A549 (cell line): Measurements from ENCODE around the gene MMP17. TPM values are rescaled to one million over a fixed set of nuclear protein-coding genes. Genes with fewer than 3 reads are reported as not detected.
"Not testable (repeated sequence)": the region's sequence is repeated elsewhere in the genome, so short reads cannot be mapped to it uniquely, and the experiment has no call there.

ENCODE experiments used
- ATAC-seq, 2 experiments: fragments of 200-7000 bp in 1 of 2; fragments of >200 bp in 1 of 2; cut with Nextera tagmentation in 1 of 2; cut with Tn5 transposase in 1 of 2; 3 replicates each; pipeline versions ENCODE4 v1.8.0 to v1.9.1; 2018 to 2020; ENCODE audit warnings: mild to moderate bottlenecking in 1 of 2, moderate library complexity in 1 of 2
- CTCF ChIA-PET: fragments of 300-600 bp; sonication (Branson Sonifier 250); formaldehyde crosslinking; extraction: SDS; loops from one replicate; lab custom pipeline; 2021; ENCODE audit warnings: antibody characterized with exemption, inconsistent platforms; lab: Yijun Ruan, JAX
- POLR2A ChIA-PET: fragments of 350-600 bp; formaldehyde crosslinking; extraction: SDS; loops from one replicate; lab custom pipeline; 2021; ENCODE audit warnings: antibody characterized with exemption, inconsistent platforms; lab: Yijun Ruan, JAX
- DNase-seq, 2 experiments: peaks; one replicate each; pipeline versions ENCODE4 v3.0.0 to v3.0.0-alpha.2; 2011 to 2016; ENCODE audit warnings: low read depth in 1 of 2, low spot score in 1 of 2
- FAIRE-seq: peaks from 2 replicates; lab custom pipeline; 2011; peaks lifted over from hg19 to GRCh38; lab: Jason Lieb, UNC
- H3K27ac ChIP-seq, 2 experiments: fragments of >200 bp; sonication (Bioruptor Twin); formaldehyde crosslinking; 3 replicates each; pipeline ENCODE4 v1.5.1; 2016 to 2017
- H3K4me1 ChIP-seq: fragments of >200 bp; sonication (Bioruptor Twin); formaldehyde crosslinking; 3 replicates; pipeline ENCODE4 v1.6.1; 2016
- H3K4me2 ChIP-seq: fragments of >200 bp; sonication (Bioruptor Twin); formaldehyde crosslinking; 3 replicates; pipeline ENCODE4 v1.6.1; 2016
- H3K4me3 ChIP-seq: fragments of >200 bp; sonication (Bioruptor Twin); formaldehyde crosslinking; 3 replicates; pipeline ENCODE4 v1.5.1; 2016
- H3K9me3 ChIP-seq: fragments of >200 bp; sonication (Bioruptor Twin); formaldehyde crosslinking; 3 replicates; pipeline ENCODE4 v1.6.1; 2016
- CBX8 ChIP-seq: fragments of 200-600 bp; sonication (generic); IDR thresholded peaks from 2 replicates; pipeline ENCODE4 v1.6.1; 2016
- CHD2 ChIP-seq: fragments of 150-350 bp; IDR thresholded peaks from 2 replicates; pipeline ENCODE4 v1.6.1; 2014; ENCODE audit warnings: low read length; ENCODE audit not compliant: partially characterized antibody
- CHD4 ChIP-seq: fragments of 200-600 bp; sonication (generic); IDR thresholded peaks from 2 replicates; pipeline ENCODE4 v1.6.1; 2016; ENCODE audit warnings: antibody characterized with exemption, mild to moderate bottlenecking, borderline replicate concordance
- EHMT2 ChIP-seq: fragments of 200-600 bp; sonication (generic); IDR thresholded peaks from 2 replicates; pipeline ENCODE4 v1.6.1; 2016; ENCODE audit warnings: antibody characterized with exemption, low read depth, mild to moderate bottlenecking, moderate library complexity
- EP300 ChIP-seq, 2 experiments: fragments of >200 bp; sonication (Bioruptor Twin); formaldehyde crosslinking; IDR thresholded peaks; 2 replicates in 1 of 2; 3 replicates in 1 of 2; pipeline ENCODE4 v1.6.1; 2016 to 2017
- ESRRA ChIP-seq: fragments of 150-350 bp; IDR thresholded peaks from 2 replicates; pipeline ENCODE4 v1.6.1; 2014; ENCODE audit warnings: mild to moderate bottlenecking, low read length, borderline replicate concordance
- FOSB ChIP-seq: fragments of 250-450 bp; sonication (Bioruptor Pico); IDR thresholded peaks from 2 replicates; pipeline ENCODE4 v1.5.0; 2020; ENCODE audit warnings: mild to moderate bottlenecking, moderate library complexity
- FOSL2 ChIP-seq, 2 experiments: fragments of 450-650 bp in 1 of 2; fragments of >200 bp in 1 of 2; sonication (Bioruptor Twin) in 1 of 2; formaldehyde crosslinking; IDR thresholded peaks; 2 replicates each; pipeline versions ENCODE4 v1.5.0 to v1.6.1; 2016 to 2020; ENCODE audit warnings: mild to moderate bottlenecking in 1 of 2, moderate library complexity in 1 of 2
- HDAC2 ChIP-seq: fragments of 200-600 bp; sonication (generic); IDR thresholded peaks from 2 replicates; pipeline ENCODE4 v1.6.1; 2016
- HOXB13 ChIP-seq: fragments of 250-450 bp; sonication (Bioruptor Pico); IDR thresholded peaks from 2 replicates; pipeline ENCODE4 v1.5.0; 2020; ENCODE audit warnings: low read depth, mild to moderate bottlenecking, moderate library complexity
- HOXB5 ChIP-seq: fragments of 250-450 bp; sonication (Bioruptor Pico); IDR thresholded peaks from 2 replicates; pipeline ENCODE4 v1.5.0; 2020; ENCODE audit warnings: mild to moderate bottlenecking, moderate library complexity
- JUNB ChIP-seq: fragments of >200 bp; sonication (Bioruptor Twin); formaldehyde crosslinking; IDR thresholded peaks from 2 replicates; pipeline ENCODE4 v1.6.1; 2016
- MAFK ChIP-seq: fragments of 450-650 bp; IDR thresholded peaks from 2 replicates; pipeline ENCODE4 v1.6.1; 2014; ENCODE audit not compliant: partially characterized antibody
- MYC ChIP-seq: IDR thresholded peaks from 2 replicates; pipeline ENCODE4 v1.6.1; 2012; ENCODE audit warnings: mild to moderate bottlenecking, inconsistent platforms, low read length, improper control_type of control experiment, borderline replicate concordance
- NFE2L2 ChIP-seq: fragments of 150-350 bp; conservative IDR thresholded peaks from 2 replicates; pipeline ENCODE4 v1.6.1; 2014; ENCODE audit warnings: low read length
- POLR2A ChIP-seq: IDR thresholded peaks from 2 replicates; pipeline ENCODE4 v1.6.1; 2012; ENCODE audit warnings: mild to moderate bottlenecking, low read length
- RAD21 ChIP-seq, 2 experiments: fragments of >200 bp in 1 of 2; sonication (Bioruptor Twin) in 1 of 2; formaldehyde crosslinking in 1 of 2; IDR thresholded peaks in 1 of 2; conservative IDR thresholded peaks in 1 of 2; 2 replicates in 1 of 2; 3 replicates in 1 of 2; pipeline ENCODE4 v1.6.1; 2012 to 2018; ENCODE audit warnings: inconsistent platforms in 1 of 2
- RARB ChIP-seq: fragments of 250-450 bp; sonication (Bioruptor Pico); IDR thresholded peaks from 2 replicates; pipeline ENCODE4 v1.8.0; 2021; ENCODE audit warnings: mild to moderate bottlenecking, moderate library complexity
- RCOR1 ChIP-seq: fragments of 150-350 bp; IDR thresholded peaks from 2 replicates; pipeline ENCODE4 v1.6.1; 2014; ENCODE audit warnings: antibody characterized with exemption, low read length, low read depth
- SMC3 ChIP-seq: fragments of >200 bp; sonication (Bioruptor Twin); formaldehyde crosslinking; IDR thresholded peaks from 3 replicates; pipeline ENCODE4 v1.6.1; 2018; ENCODE audit warnings: inconsistent platforms
- TFCP2L1 ChIP-seq: fragments of 250-450 bp; sonication (Bioruptor Pico); IDR thresholded peaks from 2 replicates; pipeline ENCODE4 v1.5.0; 2021; ENCODE audit warnings: mild to moderate bottlenecking
- ZC3H11A ChIP-seq: fragments of 450-650 bp; IDR thresholded peaks from 2 replicates; pipeline ENCODE4 v1.6.1; 2014; ENCODE audit warnings: antibody characterized with exemption, mild to moderate bottlenecking
- ZNF302 ChIP-seq: fragments of 250-450 bp; sonication (Bioruptor Pico); IDR thresholded peaks from 2 replicates; pipeline ENCODE4 v1.9.0; 2021; ENCODE audit warnings: inconsistent platforms, mild to moderate bottlenecking, moderate library complexity
- ZSCAN20 ChIP-seq: fragments of 250-450 bp; sonication (Bioruptor Pico); IDR thresholded peaks from 2 replicates; pipeline ENCODE4 v1.8.0; 2022; ENCODE audit warnings: mild to moderate bottlenecking, moderate library complexity
- WGBS: methylation state at CpG from one replicate; pipeline ENCODE4 v1.1.6; 2017; ENCODE audit errors: missing lambda C conversion rate; 5-methylcytosine and 5-hydroxymethylcytosine counted together
- polyA plus RNA-seq, 4 experiments: library from polyadenylated mRNA; depleted of rRNA in 3 of 4; stranded (reverse); fragments of >200 nt; fragmentation: RNase III in 1 of 4; extraction: RNeasy Plus Mini Kit Qiagen cat#74134 plus additional on column Dnase treatment in 1 of 4; gene quantifications; 2 replicates in 3 of 4; 3 replicates in 1 of 4; pipeline ENCODE4 v1.2.3, GENCODE V29; 2011 to 2017
- TF ChIP-seq, protein P1 (sequence below): fragments of >200 bp; sonication (Bioruptor Twin); formaldehyde crosslinking; IDR thresholded peaks from 3 replicates; pipeline ENCODE4 v1.5.1; 2016
- TF ChIP-seq, protein P2 (sequence below): fragments of 250-450 bp; sonication (Bioruptor Pico); IDR thresholded peaks from 2 replicates; pipeline ENCODE4 v1.5.0; 2021; ENCODE audit warnings: mild to moderate bottlenecking, moderate library complexity, borderline replicate concordance
- TF ChIP-seq, protein P3 (sequence below): fragments of 150-350 bp; IDR thresholded peaks from 2 replicates; pipeline ENCODE4 v1.6.1; 2014; ENCODE audit warnings: low read depth, mild to moderate bottlenecking, low read length

Gene MMP17
- polyA plus RNA-seq, 2 of the 4 experiments (the other 2 are of a cell fraction): 6.2 to 7.9 TPM

DNA sequence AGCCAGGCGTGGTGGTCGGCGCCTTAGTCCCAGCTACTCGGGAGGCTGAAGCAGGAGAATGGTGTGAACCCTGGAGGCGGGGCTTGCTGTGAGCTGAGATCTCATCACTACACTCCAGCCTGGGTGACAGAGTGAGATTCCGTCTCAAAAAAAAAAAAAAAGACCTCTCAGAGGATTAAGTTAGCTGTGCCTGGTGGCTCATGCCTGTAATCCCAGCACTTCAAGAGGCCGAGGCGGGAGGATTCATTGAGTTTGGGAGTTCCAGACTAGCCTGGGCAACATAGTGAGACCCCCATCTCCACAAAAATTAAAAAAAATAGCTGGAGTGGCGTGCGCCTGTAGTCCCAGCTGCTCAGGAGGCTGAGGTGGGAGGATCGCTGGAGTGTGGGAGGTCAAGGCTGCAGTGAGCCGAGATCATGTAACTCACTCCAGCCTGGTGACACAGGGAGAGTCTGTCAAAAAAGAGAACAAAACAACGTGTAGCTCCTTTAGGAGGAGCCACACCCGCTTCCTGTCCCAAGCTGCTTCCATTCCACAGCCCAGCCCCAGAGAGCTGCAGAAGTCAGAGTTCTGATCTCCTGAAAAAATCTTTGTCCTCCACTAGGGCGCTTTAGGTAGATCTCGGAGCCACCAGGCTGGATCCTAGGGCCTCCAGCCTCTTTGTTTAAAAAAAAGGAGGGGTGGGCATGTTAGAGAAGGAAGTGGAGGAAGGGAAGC lies 54.8 kb downstream of the MMP17 start:
- peak; percentile 38 to 59 for DNase-seq
- TF ChIP-seq MAFK (no peak), HOXB13 (no peak), TFCP2L1 (CRISPR knock-in tag) (no peak), ESRRA (no peak), CBX8 (no peak), POLR2A (no peak), FOSL2 (IDR thresholded peaks at IDR 0.05) (no peak), FOSL2 (CRISPR knock-in tag; IDR thresholded peaks at IDR 0.05) (no peak), HOXB5 (CRISPR knock-in tag) (no peak), RARB (CRISPR knock-in tag) (no peak), ZC3H11A (no peak), ZSCAN20 (CRISPR knock-in tag) (no peak), CHD4 (no peak), MYC (no peak), HDAC2 (no peak), EP300 (IDR thresholded peaks at IDR 0.05) (no peak), NFE2L2 (no peak)
- TF ChIP-seq, protein P1, sequence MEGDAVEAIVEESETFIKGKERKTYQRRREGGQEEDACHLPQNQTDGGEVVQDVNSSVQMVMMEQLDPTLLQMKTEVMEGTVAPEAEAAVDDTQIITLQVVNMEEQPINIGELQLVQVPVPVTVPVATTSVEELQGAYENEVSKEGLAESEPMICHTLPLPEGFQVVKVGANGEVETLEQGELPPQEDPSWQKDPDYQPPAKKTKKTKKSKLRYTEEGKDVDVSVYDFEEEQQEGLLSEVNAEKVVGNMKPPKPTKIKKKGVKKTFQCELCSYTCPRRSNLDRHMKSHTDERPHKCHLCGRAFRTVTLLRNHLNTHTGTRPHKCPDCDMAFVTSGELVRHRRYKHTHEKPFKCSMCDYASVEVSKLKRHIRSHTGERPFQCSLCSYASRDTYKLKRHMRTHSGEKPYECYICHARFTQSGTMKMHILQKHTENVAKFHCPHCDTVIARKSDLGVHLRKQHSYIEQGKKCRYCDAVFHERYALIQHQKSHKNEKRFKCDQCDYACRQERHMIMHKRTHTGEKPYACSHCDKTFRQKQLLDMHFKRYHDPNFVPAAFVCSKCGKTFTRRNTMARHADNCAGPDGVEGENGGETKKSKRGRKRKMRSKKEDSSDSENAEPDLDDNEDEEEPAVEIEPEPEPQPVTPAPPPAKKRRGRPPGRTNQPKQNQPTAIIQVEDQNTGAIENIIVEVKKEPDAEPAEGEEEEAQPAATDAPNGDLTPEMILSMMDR: no peak
- TF ChIP-seq, protein P2, sequence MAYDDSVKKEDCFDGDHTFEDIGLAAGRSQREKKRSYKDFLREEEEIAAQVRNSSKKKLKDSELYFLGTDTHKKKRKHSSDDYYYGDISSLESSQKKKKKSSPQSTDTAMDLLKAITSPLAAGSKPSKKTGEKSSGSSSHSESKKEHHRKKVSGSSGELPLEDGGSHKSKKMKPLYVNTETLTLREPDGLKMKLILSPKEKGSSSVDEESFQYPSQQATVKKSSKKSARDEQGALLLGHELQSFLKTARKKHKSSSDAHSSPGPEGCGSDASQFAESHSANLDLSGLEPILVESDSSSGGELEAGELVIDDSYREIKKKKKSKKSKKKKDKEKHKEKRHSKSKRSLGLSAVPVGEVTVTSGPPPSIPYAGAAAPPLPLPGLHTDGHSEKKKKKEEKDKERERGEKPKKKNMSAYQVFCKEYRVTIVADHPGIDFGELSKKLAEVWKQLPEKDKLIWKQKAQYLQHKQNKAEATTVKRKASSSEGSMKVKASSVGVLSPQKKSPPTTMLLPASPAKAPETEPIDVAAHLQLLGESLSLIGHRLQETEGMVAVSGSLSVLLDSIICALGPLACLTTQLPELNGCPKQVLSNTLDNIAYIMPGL (CRISPR knock-in tag): no peak
- TF ChIP-seq, protein P3, sequence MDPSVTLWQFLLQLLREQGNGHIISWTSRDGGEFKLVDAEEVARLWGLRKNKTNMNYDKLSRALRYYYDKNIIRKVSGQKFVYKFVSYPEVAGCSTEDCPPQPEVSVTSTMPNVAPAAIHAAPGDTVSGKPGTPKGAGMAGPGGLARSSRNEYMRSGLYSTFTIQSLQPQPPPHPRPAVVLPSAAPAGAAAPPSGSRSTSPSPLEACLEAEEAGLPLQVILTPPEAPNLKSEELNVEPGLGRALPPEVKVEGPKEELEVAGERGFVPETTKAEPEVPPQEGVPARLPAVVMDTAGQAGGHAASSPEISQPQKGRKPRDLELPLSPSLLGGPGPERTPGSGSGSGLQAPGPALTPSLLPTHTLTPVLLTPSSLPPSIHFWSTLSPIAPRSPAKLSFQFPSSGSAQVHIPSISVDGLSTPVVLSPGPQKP: no peak
- Histone ChIP-seq H3K4me3 (no peak overlapping the region), H3K9me3 (peaks cover 13% of the 10 kb centered on the region), H3K4me1 (peaks cover 12% of the 10 kb centered on the region), H3K4me2 (peak overlapping the region; percentile 15; the same call in 1 of the 3 replicates), H3K27ac (peak overlapping the region; percentile 37 to 70; a peak in 5 of 6 replicates)
- ChIA-PET CTCF (interaction anchor here (1.0 to 1.7 kb wide), 2 partner anchors 10 to 13 kb away, joined by 4 to 7 read pairs; no protein-coding TSS in a partner anchor), POLR2A (no interaction called here)
- no peak for FAIRE-seq
- ATAC-seq: peak; percentile 87 to 90
- WGBS: 82% methylated on average over 16 of the region's 16 CpGs

DNA sequence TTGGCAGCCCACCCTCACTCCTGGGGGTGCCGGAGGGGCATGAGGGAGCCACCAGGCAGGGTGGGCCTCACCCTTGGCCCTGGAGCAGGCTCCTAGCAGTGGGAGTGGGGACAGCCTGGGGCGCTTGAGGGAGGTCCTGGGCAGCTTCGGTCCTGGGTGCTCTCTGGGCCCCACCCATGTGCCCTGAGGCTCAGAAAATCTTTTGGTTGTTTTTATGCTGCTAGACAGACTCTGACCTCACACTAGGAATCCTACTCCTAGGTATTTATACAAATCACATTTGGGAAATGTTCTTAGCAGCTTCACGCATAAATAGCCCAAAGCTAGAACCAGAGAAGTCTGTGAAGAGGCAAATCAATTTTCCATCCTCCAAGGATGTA lies 55.3 kb downstream of the MMP17 start:
- DNase-seq: peak in 1 of 2 experiments; percentile 2
- ATAC-seq: peak; percentile 47 to 74; a peak in 3 of 6 replicates
- no peak for FAIRE-seq
- peak overlapping the region; percentile 15; the same call in 1 of the 3 replicates for H3K4me2 ChIP-seq
- POLR2A ChIA-PET: no interaction called here
- WGBS: 84% methylated on average over 4 of the region's 4 CpGs
- H3K4me3 ChIP-seq: no peak overlapping the region
- TF ChIP-seq RCOR1 (no peak), CBX8 (no peak), CHD2 (no peak), RAD21 (conservative IDR thresholded peaks at IDR 0.05 in 1 of 2, IDR thresholded peaks at IDR 0.05 in 1 of 2) (no peak), ZNF302 (CRISPR knock-in tag) (no peak), EHMT2 (no peak), EP300 (IDR thresholded peaks at IDR 0.05) (no peak), JUNB (no peak), FOSB (no peak), SMC3 (no peak), HDAC2 (no peak)
- TF ChIP-seq, protein P2 (CRISPR knock-in tag): no peak
- TF ChIP-seq, protein P3: no peak
- TF ChIP-seq, all 56 proteins: peak for 0
- Histone ChIP-seq H3K27ac (peak overlapping the region; percentile 37 to 70; a peak in 5 of 6 replicates), H3K4me1 (peaks cover 12% of the 10 kb centered on the region), H3K9me3 (peaks cover 13% of the 10 kb centered on the region)
- CTCF ChIA-PET: interaction anchor here (1.0 to 1.7 kb wide), 2 partner anchors 10 to 13 kb away, joined by 4 to 7 read pairs; no protein-coding TSS in a partner anchor

DNA sequence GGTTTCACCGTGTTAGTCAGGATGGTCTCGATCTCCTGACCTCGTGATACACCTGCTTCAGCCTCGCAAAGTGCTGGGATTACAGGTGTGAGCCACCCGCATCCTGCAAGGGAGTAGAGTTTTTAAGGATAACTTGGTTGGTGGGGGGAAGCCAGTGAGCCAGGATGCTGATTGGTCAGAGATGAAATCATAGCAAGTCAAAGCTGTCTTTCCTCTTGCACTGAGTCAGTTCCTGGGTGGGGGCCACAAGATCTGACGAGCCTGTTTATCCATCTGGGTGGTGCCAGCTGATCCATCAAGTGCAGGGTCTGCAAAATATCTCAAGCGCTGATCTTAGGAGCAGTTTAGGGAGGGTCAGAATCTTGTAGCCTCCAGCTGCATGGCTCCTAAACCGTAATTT lies 56.9 kb downstream of the MMP17 start:
- CTCF ChIA-PET, ATAC-seq, H3K27ac ChIP-seq, H3K4me3 ChIP-seq, H3K4me2 ChIP-seq, DNase-seq, POLR2A ChIA-PET, FAIRE-seq: not testable (repeated sequence)
- 88% methylated on average over 8 of the region's 8 CpGs for WGBS
- Histone ChIP-seq H3K4me1 (peaks cover 12% of the 10 kb centered on the region), H3K9me3 (peaks cover 13% of the 10 kb centered on the region)
